Measurements from ENCODE around the gene NGFR.

GRCh38 chr17:49513044-49513395, 17.9 kb downstream of the NGFR start:
- TF ChIP-seq, protein P1, sequence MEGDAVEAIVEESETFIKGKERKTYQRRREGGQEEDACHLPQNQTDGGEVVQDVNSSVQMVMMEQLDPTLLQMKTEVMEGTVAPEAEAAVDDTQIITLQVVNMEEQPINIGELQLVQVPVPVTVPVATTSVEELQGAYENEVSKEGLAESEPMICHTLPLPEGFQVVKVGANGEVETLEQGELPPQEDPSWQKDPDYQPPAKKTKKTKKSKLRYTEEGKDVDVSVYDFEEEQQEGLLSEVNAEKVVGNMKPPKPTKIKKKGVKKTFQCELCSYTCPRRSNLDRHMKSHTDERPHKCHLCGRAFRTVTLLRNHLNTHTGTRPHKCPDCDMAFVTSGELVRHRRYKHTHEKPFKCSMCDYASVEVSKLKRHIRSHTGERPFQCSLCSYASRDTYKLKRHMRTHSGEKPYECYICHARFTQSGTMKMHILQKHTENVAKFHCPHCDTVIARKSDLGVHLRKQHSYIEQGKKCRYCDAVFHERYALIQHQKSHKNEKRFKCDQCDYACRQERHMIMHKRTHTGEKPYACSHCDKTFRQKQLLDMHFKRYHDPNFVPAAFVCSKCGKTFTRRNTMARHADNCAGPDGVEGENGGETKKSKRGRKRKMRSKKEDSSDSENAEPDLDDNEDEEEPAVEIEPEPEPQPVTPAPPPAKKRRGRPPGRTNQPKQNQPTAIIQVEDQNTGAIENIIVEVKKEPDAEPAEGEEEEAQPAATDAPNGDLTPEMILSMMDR (IDR thresholded peaks at IDR 0.05; ENCODE audit: insufficient read depth, low read length, poor library complexity, severe bottlenecking) = no peak
- TF ChIP-seq EZH2phosphoT487 (conservative IDR thresholded peaks at IDR 0.05; ENCODE audit: low read length) = no peak
